Endothelial cell of umbilical vein (primary cell): Measurements from ENCODE around the gene DIAPH1. TPM values are rescaled to one million over a fixed set of nuclear protein-coding genes. Genes with fewer than 3 reads are reported as not detected.

ENCODE experiments used
- BruUV-seq: library from RNA; stranded (reverse); fragments of 400-500 nt; replicated peaks from 2 replicates; lab custom pipeline; 2021; lab: Mats Ljungman, UMichigan
- CTCF ChIA-PET: fragments of 300-600, 350-600 bp; sonication (Branson Sonifier 250); formaldehyde crosslinking; loops from one replicate; lab custom pipeline; 2021; ENCODE audit warnings: antibody characterized with exemption, inconsistent platforms; lab: Charles Lee
- POLR2A ChIA-PET: fragments of 300-600, 350-600 bp; sonication (Branson Sonifier 250); formaldehyde crosslinking; loops from one replicate; lab custom pipeline; 2021; ENCODE audit warnings: antibody characterized with exemption, inconsistent platforms; lab: Charles Lee
- DNase-seq: peaks from one replicate; pipeline ENCODE4 v3.0.0-alpha.2; 2011; ENCODE audit warnings: low read depth, low spot score
- FAIRE-seq: peaks from 2 replicates; lab custom pipeline; 2011; peaks lifted over from hg19 to GRCh38; lab: Jason Lieb, UNC
- H2AFZ ChIP-seq: 2 replicates; pipeline ENCODE4 v1.6.0; 2012; ENCODE audit warnings: low read depth, low read length, control low read depth, inconsistent platforms
- H3K27ac ChIP-seq: 2 replicates; pipeline ENCODE4 v1.5.1; 2011; ENCODE audit warnings: low read depth, mild to moderate bottlenecking, control low read depth, low read length, moderate library complexity; ENCODE audit not compliant: insufficient read depth
- H3K27me3 ChIP-seq, 2 experiments: 2 replicates each; pipeline versions ENCODE4 v1.6.0 to v1.6.1; 2011; ENCODE audit warnings: low read length in 2 of 2, mixed read lengths in 1 of 2; ENCODE audit not compliant: control insufficient read depth in 2 of 2, insufficient read depth in 2 of 2
- H3K36me3 ChIP-seq, 2 experiments: 2 replicates in 1 of 2; 3 replicates in 1 of 2; pipeline ENCODE4 v1.5.1; 2011; ENCODE audit warnings: low read length in 2 of 2, mild to moderate bottlenecking in 1 of 2, moderate library complexity in 1 of 2; ENCODE audit not compliant: control insufficient read depth in 2 of 2, insufficient read depth in 2 of 2; ENCODE audit errors: extremely low read depth in 1 of 2
- H3K4me1 ChIP-seq: 3 replicates; pipeline ENCODE4 v1.5.1; 2011; ENCODE audit warnings: mild to moderate bottlenecking, low read length; ENCODE audit not compliant: control insufficient read depth, insufficient read depth; ENCODE audit errors: extremely low read depth
- H3K4me2 ChIP-seq: 2 replicates; pipeline ENCODE4 v1.6.1; 2011; ENCODE audit warnings: low read length, control low read depth, mixed read lengths; ENCODE audit not compliant: insufficient read depth
- H3K4me3 ChIP-seq, 3 experiments: fragments of 200-600 bp in 1 of 3; sonication (generic), shearing (Covaris generic) in 1 of 3; replicated peaks in 1 of 3; 2 replicates each; pipeline ENCODE4 v1.5.1; 2011 to 2016; ENCODE audit warnings: control low read depth in 3 of 3, low read length in 3 of 3, mild to moderate bottlenecking in 2 of 3, inconsistent platforms in 1 of 3, low read depth in 1 of 3, moderate library complexity in 1 of 3; ENCODE audit not compliant: insufficient read depth in 1 of 3
- H3K79me2 ChIP-seq: 2 replicates; pipeline ENCODE4 v1.6.0; 2012; ENCODE audit warnings: low read length, inconsistent platforms; ENCODE audit not compliant: control insufficient read depth, insufficient read depth
- H3K9ac ChIP-seq: replicated peaks from 2 replicates; pipeline ENCODE3; 2011; ENCODE audit warnings: low read length, control low read depth; ENCODE audit not compliant: insufficient read depth; ENCODE audit errors: extremely low read depth
- H3K9me1 ChIP-seq: replicated peaks from 3 replicates; pipeline ENCODE4 v1.6.0; 2011; ENCODE audit warnings: mild to moderate bottlenecking, low read length; ENCODE audit not compliant: control insufficient read depth, insufficient read depth; ENCODE audit errors: extremely low read depth
- H3K9me3 ChIP-seq: replicated peaks from 2 replicates; pipeline ENCODE4 v1.5.1; 2012; ENCODE audit warnings: low read length, inconsistent platforms; ENCODE audit not compliant: control insufficient read depth, insufficient read depth
- H4K20me1 ChIP-seq: replicated peaks from 2 replicates; pipeline ENCODE3; 2011; ENCODE audit warnings: mild to moderate bottlenecking, low read length; ENCODE audit not compliant: control insufficient read depth, insufficient read depth; ENCODE audit errors: extremely low read depth
- CTCF ChIP-seq, 2 donors: IDR thresholded peaks; 1 replicate in 1 of 2; 2 replicates in 1 of 2; pipeline ENCODE4 v1.5.1; 2011; ENCODE audit warnings: low read length in 2 of 2, mild to moderate bottlenecking in 2 of 2, moderate library complexity in 2 of 2, control low read depth in 1 of 2, inconsistent platforms in 1 of 2, low read depth in 1 of 2; ENCODE audit not compliant: insufficient read depth in 1 of 2; ENCODE audit errors: extremely low read depth in 1 of 2
- EZH2 ChIP-seq: IDR thresholded peaks from 2 replicates; pipeline ENCODE4 v1.6.1; 2012; ENCODE audit warnings: borderline replicate concordance, low read depth, mild to moderate bottlenecking, moderate library complexity, low read length, inconsistent platforms; ENCODE audit not compliant: severe bottlenecking
- FOS ChIP-seq: IDR thresholded peaks from 2 replicates; pipeline ENCODE4 v1.6.1; 2011; ENCODE audit warnings: mild to moderate bottlenecking, low read length, moderate library complexity, borderline replicate concordance; ENCODE audit not compliant: insufficient read depth
- GATA2 ChIP-seq: IDR thresholded peaks from 2 replicates; pipeline ENCODE4 v1.7.0; 2011; ENCODE audit warnings: low read depth, mild to moderate bottlenecking, moderate library complexity, mixed read lengths, low read length; ENCODE audit not compliant: insufficient read length, insufficient read depth
- JUN ChIP-seq: IDR thresholded peaks from 2 replicates; pipeline ENCODE4 v1.6.1; 2011; ENCODE audit warnings: borderline replicate concordance, low read depth; ENCODE audit not compliant: insufficient read length, insufficient read depth
- MAX ChIP-seq: IDR thresholded peaks from 2 replicates; pipeline ENCODE4 v1.6.1; 2011; ENCODE audit not compliant: insufficient read depth, insufficient read length
- MYC ChIP-seq: IDR thresholded peaks from one replicate; pipeline ENCODE4 v1.6.1; 2011; ENCODE audit warnings: mild to moderate bottlenecking, low read depth, low read length
- POLR2A ChIP-seq: IDR thresholded peaks from 2 replicates; pipeline ENCODE4 v1.6.1; 2012; ENCODE audit warnings: low read depth, mild to moderate bottlenecking, control low read depth, low read length
- POLR2AphosphoS5 ChIP-seq: IDR thresholded peaks from 2 replicates; pipeline ENCODE4 v1.6.1; 2012; ENCODE audit warnings: low read depth, mild to moderate bottlenecking, control low read depth, low read length, moderate library complexity; ENCODE audit not compliant: insufficient read depth
- dilution Hi-C: fragments of 300-500 bp; cut with MboI; formaldehyde crosslinking; loops from one replicate; pipeline ENCODE4 v1.15.0; 2019; ENCODE audit warnings: low sequenced_read_pairs; ENCODE audit not compliant: extremely low pct_ligation_motif_present
- intact Hi-C: fragments of 100-400 bp; cut with micrococcal nuclease; formaldehyde crosslinking; loops from one replicate; pipeline ENCODE4 v1.10.0; 2022
- polyA plus RNA-seq, 4 experiments: library from polyadenylated mRNA; depleted of rRNA in 3 of 4; stranded (reverse) in 3 of 4; unstranded in 1 of 4; fragments of >200 nt; gene quantifications; 2 replicates each; pipeline versions ENCODE4 v1.2.1 to v1.2.3, GENCODE V29; 2011 to 2012; ENCODE audit warnings: missing spikeins in 1 of 4
- total RNA-seq: library from RNA; stranded (reverse); gene quantifications from 2 replicates; pipeline ENCODE4 v1.2.3, GENCODE V29; 2021

DIAPH1 gene
- total and polyA plus RNA-seq, 2 donors (not counting 3 experiments of a cell fraction or from before 2014, with no cell fraction given), result 68.6 to 105 TPM

- Histone ChIP-seq H3K4me2 (no peak overlapping the region), H3K36me3 (no peaks in the 10 kb centered on the region), H3K9ac (no peak overlapping the region), H3K27me3 (no peaks in the 10 kb centered on the region), H3K9me1 (no peaks in the 10 kb centered on the region), H3K27ac (no peak overlapping the region), H3K4me3 (no peak overlapping the region), H3K4me1 (peaks cover 25% of the 10 kb centered on the region), H3K79me2 (peaks cover 63% of the 10 kb centered on the region), H4K20me1 (no peaks in the 10 kb centered on the region), H3K9me3 (no peaks in the 10 kb centered on the region), H2AFZ (no peak overlapping the region)
- dilution Hi-C loops, result no loop called here
- BruUV-seq, result no TSS peak
- intact Hi-C loops, result no loop called here
- POLR2A ChIA-PET, result interaction anchor here (0.7 kb wide), 1 partner anchor 33 kb away, joined by 5 read pairs; no protein-coding TSS in a partner anchor
- no peak for TF ChIP-seq CTCF (IDR thresholded peaks at IDR 0.05; ENCODE audit: extremely low read depth in 1 of 2, insufficient read depth in 1 of 2, low read depth in 1 of 2, low read length in 2 of 2)
- FAIRE-seq, result no peak
- CTCF ChIA-PET, result interaction anchor here (0.7 to 9.0 kb wide), 3 partner anchors 10 to 186 kb away, joined by 4 to 114 read pairs (median 78); partner anchors contain the start of gene DIAPH1
- DNase-seq, result no peak
These were observed 9.8 kb downstream of the DIAPH1 start for GRCh38 chr5:141609044-141609443.

GRCh38 chr5:141608557-141608956, 10.2 kb downstream of the DIAPH1 start:
- Histone ChIP-seq H4K20me1 (no peaks in the 10 kb centered on the region), H3K79me2 (peaks cover 65% of the 10 kb centered on the region), H3K36me3 (no peaks in the 10 kb centered on the region), H3K9me1 (no peaks in the 10 kb centered on the region), H3K4me3 (no peak overlapping the region), H3K9me3 (no peaks in the 10 kb centered on the region), H3K27me3 (no peaks in the 10 kb centered on the region), H2AFZ (no peak overlapping the region), H3K9ac (no peak overlapping the region), H3K4me2 (no peak overlapping the region), H3K4me1 (peaks cover 28% of the 10 kb centered on the region), H3K27ac (no peak overlapping the region)
- dilution Hi-C loops, result no loop called here
- no TSS peak for BruUV-seq
- no peak for FAIRE-seq
- POLR2A ChIA-PET, result interaction anchor here (0.7 kb wide), 1 partner anchor 33 kb away, joined by 5 read pairs; no protein-coding TSS in a partner anchor
- CTCF ChIA-PET, result interaction anchor here (0.5 to 9.0 kb wide), 4 partner anchors 10 to 971 kb away, joined by 3 to 114 read pairs (median 41); partner anchors contain the start of gene DIAPH1
- TF ChIP-seq FOS, result no peak
- no peak for TF ChIP-seq POLR2A
- no peak for TF ChIP-seq JUN
- TF ChIP-seq MYC, result no peak
- no peak for TF ChIP-seq CTCF (IDR thresholded peaks at IDR 0.05; ENCODE audit: extremely low read depth in 1 of 2, insufficient read depth in 1 of 2, low read depth in 1 of 2, low read length in 2 of 2)
- TF ChIP-seq POLR2AphosphoS5, result no peak
- no peak for TF ChIP-seq GATA2
- TF ChIP-seq EZH2, result no peak
- no peak for TF ChIP-seq MAX
- intact Hi-C loops, result no loop called here
- DNase-seq, result no peak
